Measurements from ENCODE around the gene TBCE. TPM values are rescaled to one million over a fixed set of nuclear protein-coding genes. Genes with fewer than 3 reads are reported as not detected.

TBCE gene
- total RNA-seq, 4 donors from 2014 or later, result 24.4 to 47.6 (median 29.2) TPM

- Histone ChIP-seq H3K36me3 (peaks cover 3 to 37% of the 10 kb centered on the region in 2 donors), H3K4me3 (no peak overlapping the region), H3K9me3 (no peaks in the 10 kb centered on the region), H3K4me1 (peaks cover 6 to 9% of the 10 kb centered on the region in 2 donors), H3K27ac (no peak overlapping the region), H3K27me3 (no peaks in the 10 kb centered on the region)
- in situ Hi-C loops (cut with MboI; ENCODE audit: low sequenced_read_pairs in 4 of 4), result no loop called here
- ATAC-seq (no peak), DNase-seq (no peak)
- intact Hi-C loops (cut with DNase I; ENCODE audit: low total_unique reads), result no loop called here
- no peak for TF ChIP-seq CTCF (IDR thresholded peaks at IDR 0.05 in 4 of 5, conservative IDR thresholded peaks at IDR 0.05 in 1 of 5)
- TF ChIP-seq POLR2A (IDR thresholded peaks at IDR 0.05), result no peak
These were observed 30.3 kb upstream of the TBCE start for GRCh38 chr1:235336903-235337302.

- no peaks in the 10 kb centered on the region for H3K9me3 ChIP-seq
- ATAC-seq (no peak), DNase-seq (no peak)
- TF ChIP-seq POLR2A (IDR thresholded peaks at IDR 0.05) (no peak), CTCF (IDR thresholded peaks at IDR 0.05 in 4 of 5, conservative IDR thresholded peaks at IDR 0.05 in 1 of 5) (no peak)
- in situ Hi-C loops (cut with MboI; ENCODE audit: low sequenced_read_pairs in 4 of 4), result no loop called here
- no peaks in the 10 kb centered on the region for H3K27me3 ChIP-seq
- H3K27ac ChIP-seq, result no peak overlapping the region
- H3K4me3 ChIP-seq, result no peak overlapping the region
- H3K36me3 ChIP-seq, result peaks cover 3 to 55% of the 10 kb centered on the region in 2 donors
- intact Hi-C loops (cut with DNase I; ENCODE audit: low total_unique reads), result no loop called here
- H3K4me1 ChIP-seq, result no peaks in the 10 kb centered on the region
These were observed 27.5 kb upstream of the TBCE start for GRCh38 chr1:235339746-235340145.

- in situ Hi-C loops (cut with MboI; ENCODE audit: low sequenced_read_pairs in 4 of 4), result no loop called here
- H3K9me3 ChIP-seq, result no peaks in the 10 kb centered on the region
- no peak for DNase-seq
- no peaks in the 10 kb centered on the region for H3K4me1 ChIP-seq
- no peak overlapping the region for H3K4me3 ChIP-seq
- intact Hi-C loops (cut with DNase I; ENCODE audit: low total_unique reads), result no loop called here
- no peak for TF ChIP-seq CTCF (IDR thresholded peaks at IDR 0.05 in 4 of 5, conservative IDR thresholded peaks at IDR 0.05 in 1 of 5)
- TF ChIP-seq POLR2A (IDR thresholded peaks at IDR 0.05), result no peak
- H3K36me3 ChIP-seq, result peaks cover 3 to 44% of the 10 kb centered on the region in 2 donors
- no peaks in the 10 kb centered on the region for H3K27me3 ChIP-seq
- ATAC-seq, result no peak
- no peak overlapping the region for H3K27ac ChIP-seq
These were observed 25.9 kb upstream of the TBCE start for GRCh38 chr1:235341334-235341733.

- no peak overlapping the region for H3K27ac ChIP-seq
- no peak for TF ChIP-seq CTCF (IDR thresholded peaks at IDR 0.05 in 4 of 5, conservative IDR thresholded peaks at IDR 0.05 in 1 of 5)
- no peak for TF ChIP-seq POLR2A (IDR thresholded peaks at IDR 0.05)
- DNase-seq, result no peak
- intact Hi-C loops (cut with DNase I; ENCODE audit: low total_unique reads), result no loop called here
- H3K4me1 ChIP-seq, result no peaks in the 10 kb centered on the region
- no peak overlapping the region for H3K4me3 ChIP-seq
- in situ Hi-C loops (cut with MboI; ENCODE audit: low sequenced_read_pairs in 4 of 4), result no loop called here
- H3K27me3 ChIP-seq, result no peaks in the 10 kb centered on the region
- no peak for ATAC-seq
- peaks cover 1 to 41% of the 10 kb centered on the region in 2 donors for H3K36me3 ChIP-seq
- no peaks in the 10 kb centered on the region for H3K9me3 ChIP-seq
These were observed 25.2 kb upstream of the TBCE start for GRCh38 chr1:235342039-235342438.

GRCh38 chr1:235342471-235342870, 24.8 kb upstream of the TBCE start:
- DNase-seq, result no peak
- ATAC-seq, result no peak
- Histone ChIP-seq H3K4me1 (no peaks in the 10 kb centered on the region), H3K27ac (no peak overlapping the region), H3K36me3 (peaks cover 0 to 37% of the 10 kb centered on the region in 2 donors), H3K27me3 (no peaks in the 10 kb centered on the region), H3K4me3 (no peak overlapping the region), H3K9me3 (no peaks in the 10 kb centered on the region)
- intact Hi-C loops (cut with DNase I; ENCODE audit: low total_unique reads), result no loop called here
- in situ Hi-C loops (cut with MboI; ENCODE audit: low sequenced_read_pairs in 4 of 4), result no loop called here
- no peak for TF ChIP-seq CTCF (IDR thresholded peaks at IDR 0.05 in 4 of 5, conservative IDR thresholded peaks at IDR 0.05 in 1 of 5)
- no peak for TF ChIP-seq POLR2A (IDR thresholded peaks at IDR 0.05)

Data from gastrocnemius medialis (tissue), 4 donors.